GM18861 (cell line): ENCODE measurements around the gene SSBP2.
A peak's percentile ranks its signal among the peaks of the same experiment; 100 is the strongest.
"Not testable (repeated sequence)": the region's sequence is repeated elsewhere in the genome, so short reads cannot be mapped to it uniquely, and the experiment has no call there.

ENCODE experiments used
- ATAC-seq: cut with Tn5 transposase; IDR thresholded peaks from one replicate; pipeline ENCODE4 v1.9.1; 2021; ENCODE audit not compliant: unreplicated experiment

Gene SSBP2

GRCh38 chr5:81537905-81538547 is 212.9 kb downstream of the SSBP2 start:
- no peak for ATAC-seq

GRCh38 chr5:81534441-81534840 is 216.5 kb downstream of the SSBP2 start:
- no peak for ATAC-seq

- peak; percentile 56 for ATAC-seq
Observed at GRCh38 chr5:81533629-81534405, 217.1 kb downstream of the SSBP2 start.

GRCh38 chr5:81530919-81531318 is 220.0 kb downstream of the SSBP2 start:
- no peak for ATAC-seq

- ATAC-seq, result no peak
Observed at GRCh38 chr5:81525690-81526089, 225.2 kb downstream of the SSBP2 start.

GRCh38 chr5:81524015-81524414 is 226.9 kb downstream of the SSBP2 start:
- no peak for ATAC-seq

GRCh38 chr5:81522571-81522970 is 228.3 kb downstream of the SSBP2 start:
- ATAC-seq, result no peak

GRCh38 chr5:81520769-81521168 is 230.1 kb downstream of the SSBP2 start:
- ATAC-seq, result no peak

GRCh38 chr5:81519217-81519905 is 231.5 kb downstream of the SSBP2 start:
- ATAC-seq, result no peak

GRCh38 chr5:81517462-81517861 is 233.4 kb downstream of the SSBP2 start:
- ATAC-seq, result no peak

- ATAC-seq, result no peak
Observed at GRCh38 chr5:81516091-81516490, 234.8 kb downstream of the SSBP2 start.

GRCh38 chr5:81513982-81514381 is 236.9 kb downstream of the SSBP2 start:
- no peak for ATAC-seq

GRCh38 chr5:81513473-81513872 is 237.4 kb downstream of the SSBP2 start:
- no peak for ATAC-seq

- peak; percentile 98 for ATAC-seq
Observed at GRCh38 chr5:81506900-81507588, 243.9 kb downstream of the SSBP2 start.

- no peak for ATAC-seq
Observed at GRCh38 chr5:81506378-81506777, 244.5 kb downstream of the SSBP2 start.

GRCh38 chr5:81505672-81506071 is 245.2 kb downstream of the SSBP2 start:
- ATAC-seq, result no peak

GRCh38 chr5:81503602-81504001 is 247.3 kb downstream of the SSBP2 start:
- ATAC-seq, result not testable (repeated sequence)

GRCh38 chr5:81495286-81495685 is 255.6 kb downstream of the SSBP2 start:
- ATAC-seq, result no peak

GRCh38 chr5:81488862-81489261 is 262.0 kb downstream of the SSBP2 start:
- ATAC-seq, result no peak

- ATAC-seq, result no peak
Observed at GRCh38 chr5:81486711-81487110, 264.2 kb downstream of the SSBP2 start.

GRCh38 chr5:81482595-81482994 is 268.3 kb downstream of the SSBP2 start:
- no peak for ATAC-seq
